ENCODE results near the gene RFX1.

DNA sequence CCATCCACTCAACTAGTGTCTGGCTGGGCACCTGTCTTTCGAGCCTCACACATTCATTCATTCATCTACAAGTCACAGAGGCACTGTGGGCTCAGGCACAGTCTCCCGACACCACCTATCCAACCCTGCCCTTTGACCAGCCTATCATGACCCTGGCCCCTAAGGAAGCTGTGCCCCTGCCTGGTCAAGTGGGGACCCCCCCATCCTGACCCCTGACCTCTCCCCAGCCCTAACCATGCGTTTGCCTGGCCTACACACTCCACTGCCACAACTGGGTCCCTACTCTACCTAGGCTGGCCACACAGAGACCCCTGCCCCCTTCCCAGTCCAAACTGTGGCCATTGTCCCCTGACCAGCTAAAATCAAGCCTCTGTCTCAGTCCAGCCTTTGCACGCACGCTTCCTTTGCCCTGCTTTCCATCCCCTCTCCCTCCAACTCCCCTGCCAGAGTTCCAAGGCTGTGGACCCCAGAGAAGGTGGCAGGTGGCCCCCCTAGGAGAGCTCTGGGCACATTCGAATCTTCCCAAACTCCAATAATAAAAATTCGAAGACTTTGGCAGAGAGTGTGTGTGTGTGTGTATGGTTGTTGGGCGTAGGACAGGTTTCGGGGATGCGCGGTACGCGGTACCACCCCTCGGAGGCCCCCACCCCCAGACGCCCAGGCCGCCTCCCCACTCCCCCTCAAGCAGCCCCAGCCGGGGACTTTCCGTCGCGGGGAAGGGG, 25.0 kb upstream of the RFX1 start:
- TF ChIP-seq, protein P1, sequence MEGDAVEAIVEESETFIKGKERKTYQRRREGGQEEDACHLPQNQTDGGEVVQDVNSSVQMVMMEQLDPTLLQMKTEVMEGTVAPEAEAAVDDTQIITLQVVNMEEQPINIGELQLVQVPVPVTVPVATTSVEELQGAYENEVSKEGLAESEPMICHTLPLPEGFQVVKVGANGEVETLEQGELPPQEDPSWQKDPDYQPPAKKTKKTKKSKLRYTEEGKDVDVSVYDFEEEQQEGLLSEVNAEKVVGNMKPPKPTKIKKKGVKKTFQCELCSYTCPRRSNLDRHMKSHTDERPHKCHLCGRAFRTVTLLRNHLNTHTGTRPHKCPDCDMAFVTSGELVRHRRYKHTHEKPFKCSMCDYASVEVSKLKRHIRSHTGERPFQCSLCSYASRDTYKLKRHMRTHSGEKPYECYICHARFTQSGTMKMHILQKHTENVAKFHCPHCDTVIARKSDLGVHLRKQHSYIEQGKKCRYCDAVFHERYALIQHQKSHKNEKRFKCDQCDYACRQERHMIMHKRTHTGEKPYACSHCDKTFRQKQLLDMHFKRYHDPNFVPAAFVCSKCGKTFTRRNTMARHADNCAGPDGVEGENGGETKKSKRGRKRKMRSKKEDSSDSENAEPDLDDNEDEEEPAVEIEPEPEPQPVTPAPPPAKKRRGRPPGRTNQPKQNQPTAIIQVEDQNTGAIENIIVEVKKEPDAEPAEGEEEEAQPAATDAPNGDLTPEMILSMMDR (IDR thresholded peaks at IDR 0.05; ENCODE audit: low read depth, low read length): no peak
- no peak for TF ChIP-seq EZH2phosphoT487 (IDR thresholded peaks at IDR 0.05; ENCODE audit: low read depth)

Data from OCI-LY3 (cell line).